Measurements from ENCODE around the gene SLC27A4. TPM values are rescaled to one million over a fixed set of nuclear protein-coding genes. Genes with fewer than 3 reads are reported as not detected.

Gene SLC27A4
- total and polyA plus RNA-seq, 10 of the 15 experiments (the other 5 are each of a cell fraction or from before 2014, with no cell fraction given) = 0.13 to 14.0 (median 7.6) TPM

DNA sequence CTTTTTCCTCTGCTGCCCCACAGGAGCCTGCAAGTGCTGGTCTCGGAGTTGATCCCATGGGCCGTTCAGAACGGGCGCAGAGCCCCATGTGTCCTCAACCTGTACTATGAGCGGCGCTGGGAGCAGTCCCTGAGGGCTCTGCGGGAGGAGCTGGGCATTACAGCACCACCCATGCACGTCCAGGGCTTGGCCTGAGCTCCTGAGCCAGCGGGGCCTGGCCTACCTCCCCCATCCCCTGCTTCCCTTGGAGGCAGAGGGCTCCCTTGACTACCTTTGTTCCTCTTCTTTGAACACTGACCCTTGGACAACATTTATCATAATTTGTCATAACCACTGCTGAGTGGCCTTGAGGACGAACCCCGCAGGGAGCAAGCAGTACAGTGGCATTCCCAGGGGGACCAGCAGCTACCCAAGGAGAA lies 6.9 kb upstream of the SLC27A4 start:
- H3K27ac ChIP-seq (ENCODE audit: control insufficient read depth, insufficient read depth) = no peak overlapping the region
- ATAC-seq = no peak
- no peak overlapping the region for H3K9ac ChIP-seq (ENCODE audit: control insufficient read depth, insufficient read depth, low read length)
- intact Hi-C loops (cut with micrococcal nuclease; ENCODE audit: unreplicated experiment) = no loop called here
- 90% methylated on average over 11 of the region's 11 CpGs for WGBS (ENCODE audit: insufficient coverage, insufficient replicate concordance, low lambda C conversion rate, missing lambda C conversion rate)
- H3K4me1 ChIP-seq (ENCODE audit: control insufficient read depth, insufficient read depth, low read length) = no peaks in the 10 kb centered on the region
- no peaks in the 10 kb centered on the region for H3K27me3 ChIP-seq (replicated peaks in 1 of 2; ENCODE audit: control insufficient read depth in 2 of 2, insufficient read depth in 2 of 2, low read length in 1 of 2)
- H3K4me2 ChIP-seq (ENCODE audit: control insufficient read depth, insufficient read depth) = no peak overlapping the region
- no peaks in the 10 kb centered on the region; a peak in 1 of 4 replicates for H3K36me3 ChIP-seq (ENCODE audit: control insufficient read depth in 2 of 2, insufficient read depth in 2 of 2, low read length in 1 of 2)
- CTCF ChIA-PET = interaction anchor here (0.5 to 0.6 kb wide), 2 partner anchors 63 to 338 kb away, joined by 3 to 5 read pairs; no protein-coding TSS in a partner anchor
- SMC1A ChIA-PET (ENCODE audit: uncharacterized antibody, unreplicated experiment) = interaction anchor here (0.7 kb wide), 1 partner anchor 294 kb away, joined by 3 read pairs; no protein-coding TSS in a partner anchor
- no peak for FAIRE-seq
- no peaks in the 10 kb centered on the region for H3K79me2 ChIP-seq (ENCODE audit: control insufficient read depth, insufficient read depth, low read length)
- POLR2A ChIA-PET = no interaction called here
- H2AFZ ChIP-seq (ENCODE audit: control insufficient read depth, low read depth, low read length) = no peak overlapping the region
- no peaks in the 10 kb centered on the region for H4K20me1 ChIP-seq (ENCODE audit: control insufficient read depth, insufficient read depth)
- RAD21 ChIA-PET (ENCODE audit: unreplicated experiment) = no interaction called here
- in situ Hi-C loops (cut with MboI) = no loop called here
- no peaks in the 10 kb centered on the region for H3K9me3 ChIP-seq (replicated peaks; ENCODE audit: control insufficient read depth, insufficient read depth, low read length)
- no peak for DNase-seq (ENCODE audit: low read depth, low spot score)
- no peak overlapping the region for H3K4me3 ChIP-seq
- BruUV-seq (replicated peaks) = no TSS peak
- no peak for TF ChIP-seq STAT3 (IDR thresholded peaks at IDR 0.05; ENCODE audit: low read depth, low read length)
- no peak for TF ChIP-seq CBFB (IDR thresholded peaks at IDR 0.05; ENCODE audit: low read depth)
- no peak for TF ChIP-seq FOXM1 (IDR thresholded peaks at IDR 0.05; ENCODE audit: low read depth, low read length)
- TF ChIP-seq SIX5 (IDR thresholded peaks at IDR 0.05; ENCODE audit: low read depth, low read length, severe bottlenecking) = no peak
- TF ChIP-seq, protein P1, sequence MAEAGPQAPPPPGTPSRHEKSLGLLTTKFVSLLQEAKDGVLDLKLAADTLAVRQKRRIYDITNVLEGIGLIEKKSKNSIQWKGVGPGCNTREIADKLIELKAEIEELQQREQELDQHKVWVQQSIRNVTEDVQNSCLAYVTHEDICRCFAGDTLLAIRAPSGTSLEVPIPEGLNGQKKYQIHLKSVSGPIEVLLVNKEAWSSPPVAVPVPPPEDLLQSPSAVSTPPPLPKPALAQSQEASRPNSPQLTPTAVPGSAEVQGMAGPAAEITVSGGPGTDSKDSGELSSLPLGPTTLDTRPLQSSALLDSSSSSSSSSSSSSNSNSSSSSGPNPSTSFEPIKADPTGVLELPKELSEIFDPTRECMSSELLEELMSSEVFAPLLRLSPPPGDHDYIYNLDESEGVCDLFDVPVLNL (IDR thresholded peaks at IDR 0.05; ENCODE audit: low read depth, low read length) = no peak
- TF ChIP-seq, protein P2, sequence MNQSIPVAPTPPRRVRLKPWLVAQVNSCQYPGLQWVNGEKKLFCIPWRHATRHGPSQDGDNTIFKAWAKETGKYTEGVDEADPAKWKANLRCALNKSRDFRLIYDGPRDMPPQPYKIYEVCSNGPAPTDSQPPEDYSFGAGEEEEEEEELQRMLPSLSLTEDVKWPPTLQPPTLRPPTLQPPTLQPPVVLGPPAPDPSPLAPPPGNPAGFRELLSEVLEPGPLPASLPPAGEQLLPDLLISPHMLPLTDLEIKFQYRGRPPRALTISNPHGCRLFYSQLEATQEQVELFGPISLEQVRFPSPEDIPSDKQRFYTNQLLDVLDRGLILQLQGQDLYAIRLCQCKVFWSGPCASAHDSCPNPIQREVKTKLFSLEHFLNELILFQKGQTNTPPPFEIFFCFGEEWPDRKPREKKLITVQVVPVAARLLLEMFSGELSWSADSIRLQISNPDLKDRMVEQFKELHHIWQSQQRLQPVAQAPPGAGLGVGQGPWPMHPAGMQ (IDR thresholded peaks at IDR 0.05; ENCODE audit: borderline replicate concordance) = no peak
- no peak for TF ChIP-seq SMARCA5 (IDR thresholded peaks at IDR 0.05)
- TF ChIP-seq, protein P3, sequence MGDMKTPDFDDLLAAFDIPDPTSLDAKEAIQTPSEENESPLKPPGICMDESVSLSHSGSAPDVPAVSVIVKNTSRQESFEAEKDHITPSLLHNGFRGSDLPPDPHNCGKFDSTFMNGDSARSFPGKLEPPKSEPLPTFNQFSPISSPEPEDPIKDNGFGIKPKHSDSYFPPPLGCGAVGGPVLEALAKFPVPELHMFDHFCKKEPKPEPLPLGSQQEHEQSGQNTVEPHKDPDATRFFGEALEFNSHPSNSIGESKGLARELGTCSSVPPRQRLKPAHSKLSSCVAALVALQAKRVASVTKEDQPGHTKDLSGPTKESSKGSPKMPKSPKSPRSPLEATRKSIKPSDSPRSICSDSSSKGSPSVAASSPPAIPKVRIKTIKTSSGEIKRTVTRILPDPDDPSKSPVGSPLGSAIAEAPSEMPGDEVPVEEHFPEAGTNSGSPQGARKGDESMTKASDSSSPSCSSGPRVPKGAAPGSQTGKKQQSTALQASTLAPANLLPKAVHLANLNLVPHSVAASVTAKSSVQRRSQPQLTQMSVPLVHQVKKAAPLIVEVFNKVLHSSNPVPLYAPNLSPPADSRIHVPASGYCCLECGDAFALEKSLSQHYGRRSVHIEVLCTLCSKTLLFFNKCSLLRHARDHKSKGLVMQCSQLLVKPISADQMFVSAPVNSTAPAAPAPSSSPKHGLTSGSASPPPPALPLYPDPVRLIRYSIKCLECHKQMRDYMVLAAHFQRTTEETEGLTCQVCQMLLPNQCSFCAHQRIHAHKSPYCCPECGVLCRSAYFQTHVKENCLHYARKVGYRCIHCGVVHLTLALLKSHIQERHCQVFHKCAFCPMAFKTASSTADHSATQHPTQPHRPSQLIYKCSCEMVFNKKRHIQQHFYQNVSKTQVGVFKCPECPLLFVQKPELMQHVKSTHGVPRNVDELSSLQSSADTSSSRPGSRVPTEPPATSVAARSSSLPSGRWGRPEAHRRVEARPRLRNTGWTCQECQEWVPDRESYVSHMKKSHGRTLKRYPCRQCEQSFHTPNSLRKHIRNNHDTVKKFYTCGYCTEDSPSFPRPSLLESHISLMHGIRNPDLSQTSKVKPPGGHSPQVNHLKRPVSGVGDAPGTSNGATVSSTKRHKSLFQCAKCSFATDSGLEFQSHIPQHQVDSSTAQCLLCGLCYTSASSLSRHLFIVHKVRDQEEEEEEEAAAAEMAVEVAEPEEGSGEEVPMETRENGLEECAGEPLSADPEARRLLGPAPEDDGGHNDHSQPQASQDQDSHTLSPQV (IDR thresholded peaks at IDR 0.05) = no peak
- no peak for TF ChIP-seq PAX8 (IDR thresholded peaks at IDR 0.05)
- TF ChIP-seq NR2C2 (IDR thresholded peaks at IDR 0.05; ENCODE audit: borderline replicate concordance, control insufficient read depth, insufficient read length, low read depth) = no peak
- no peak for TF ChIP-seq ETV6 (conservative IDR thresholded peaks at IDR 0.05 in 1 of 2, IDR thresholded peaks at IDR 0.05 in 1 of 2; ENCODE audit: borderline replicate concordance in 1 of 2, low read depth in 1 of 2)
- TF ChIP-seq SMC3 (IDR thresholded peaks at IDR 0.05; ENCODE audit: borderline replicate concordance, low read length) = no peak
- TF ChIP-seq, protein P4, sequence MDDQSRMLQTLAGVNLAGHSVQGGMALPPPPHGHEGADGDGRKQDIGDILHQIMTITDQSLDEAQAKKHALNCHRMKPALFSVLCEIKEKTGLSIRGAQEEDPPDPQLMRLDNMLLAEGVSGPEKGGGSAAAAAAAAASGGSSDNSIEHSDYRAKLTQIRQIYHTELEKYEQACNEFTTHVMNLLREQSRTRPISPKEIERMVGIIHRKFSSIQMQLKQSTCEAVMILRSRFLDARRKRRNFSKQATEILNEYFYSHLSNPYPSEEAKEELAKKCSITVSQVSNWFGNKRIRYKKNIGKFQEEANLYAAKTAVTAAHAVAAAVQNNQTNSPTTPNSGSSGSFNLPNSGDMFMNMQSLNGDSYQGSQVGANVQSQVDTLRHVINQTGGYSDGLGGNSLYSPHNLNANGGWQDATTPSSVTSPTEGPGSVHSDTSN (IDR thresholded peaks at IDR 0.05; ENCODE audit: insufficient replicate concordance, low read depth, low read length) = no peak
- TF ChIP-seq RELA (IDR thresholded peaks at IDR 0.05; ENCODE audit: borderline replicate concordance, partially characterized antibody) = no peak
- no peak for TF ChIP-seq DPF2 (IDR thresholded peaks at IDR 0.05)
- TF ChIP-seq ZZZ3 (IDR thresholded peaks at IDR 0.05; ENCODE audit: control insufficient read depth, insufficient read length, low read depth) = no peak

All from GM12878 (cell line).